Fibroblast of peridontal ligament (primary cell): Measurements from ENCODE around the gene DSG3.
A peak's percentile ranks its signal among the peaks of the same experiment; 100 is the strongest.

ENCODE experiments used
- DNase-seq: peaks from one replicate; pipeline ENCODE4 v3.0.0-alpha.2; 2010; ENCODE audit errors: extremely low read depth

Gene DSG3

DNA sequence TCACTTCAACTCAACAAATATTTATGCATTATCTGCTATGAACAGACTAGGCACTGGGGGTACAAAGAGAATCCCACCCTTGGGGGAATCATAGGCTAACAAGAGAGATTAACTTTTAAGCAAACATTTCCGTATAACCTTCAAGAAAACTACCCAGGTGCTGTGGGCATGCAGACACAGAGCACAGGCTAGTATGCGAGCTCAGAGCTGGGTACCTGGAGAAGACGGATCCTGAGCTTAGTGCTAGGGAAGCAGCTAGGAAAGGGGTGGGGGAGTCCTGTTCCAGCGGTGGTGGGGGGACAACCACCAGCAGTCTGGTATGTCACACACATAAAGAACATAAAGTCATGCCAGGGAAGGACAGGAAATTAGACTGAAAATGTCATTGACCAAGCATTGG, 17.5 kb upstream of the DSG3 start:
- no peak for DNase-seq

DNA sequence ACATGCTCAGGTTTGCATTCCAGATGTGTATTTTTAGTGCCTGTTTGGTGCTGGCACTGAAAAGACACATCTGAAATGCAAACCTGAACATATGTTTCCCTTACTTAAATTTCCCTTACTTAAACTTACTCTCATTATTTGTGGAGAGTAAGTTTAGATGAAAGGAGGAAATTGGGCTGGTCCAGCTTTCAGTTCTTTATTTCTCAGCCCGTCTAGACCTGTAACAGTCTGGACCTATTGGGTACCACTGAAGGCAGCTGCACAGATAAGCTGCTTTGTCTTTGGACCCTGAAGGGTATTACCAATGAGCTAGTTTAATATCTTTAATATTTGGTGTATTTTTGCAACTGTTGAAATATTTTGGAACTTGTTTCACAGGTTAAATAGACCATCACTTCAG, 17.0 kb upstream of the DSG3 start:
- DNase-seq: no peak

DNA sequence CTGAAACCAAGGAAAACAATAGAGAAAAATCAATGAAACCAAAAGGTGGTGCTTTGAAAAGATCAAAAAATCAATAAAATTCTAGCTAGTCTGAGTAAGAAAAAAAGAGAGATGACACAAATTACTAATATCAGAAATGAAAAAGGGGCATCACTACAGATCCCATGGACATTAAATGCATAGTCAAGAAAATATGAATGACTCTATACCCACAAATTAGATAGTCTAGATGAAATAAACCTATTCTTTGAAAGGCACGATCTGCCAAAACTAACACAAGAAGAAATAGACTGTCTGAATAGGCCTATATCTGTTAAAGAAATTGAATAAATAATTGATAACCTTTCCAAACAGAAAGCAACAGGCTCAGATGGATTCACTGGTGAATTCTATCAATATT, 15.2 kb upstream of the DSG3 start:
- DNase-seq: no peak

DNA sequence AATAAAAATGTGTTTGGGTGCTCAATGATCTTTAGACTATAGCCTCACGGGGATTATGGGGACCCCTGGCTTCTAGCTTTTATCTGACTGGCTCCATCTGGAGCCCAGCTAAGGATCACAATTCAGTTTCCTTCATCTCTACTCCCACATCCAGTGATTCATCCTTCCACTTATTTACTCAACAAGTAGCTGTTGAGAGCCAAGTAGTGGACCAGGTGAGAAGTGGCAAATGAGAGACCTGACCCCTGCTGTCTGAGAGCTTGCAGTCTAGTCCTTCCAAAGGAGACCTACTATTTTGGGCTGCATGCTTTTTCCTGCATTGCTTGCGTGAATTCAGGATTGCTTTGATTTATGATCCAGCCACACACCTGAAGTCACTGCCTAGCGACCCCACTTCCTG, 10.7 kb upstream of the DSG3 start:
- no peak for DNase-seq

DNA sequence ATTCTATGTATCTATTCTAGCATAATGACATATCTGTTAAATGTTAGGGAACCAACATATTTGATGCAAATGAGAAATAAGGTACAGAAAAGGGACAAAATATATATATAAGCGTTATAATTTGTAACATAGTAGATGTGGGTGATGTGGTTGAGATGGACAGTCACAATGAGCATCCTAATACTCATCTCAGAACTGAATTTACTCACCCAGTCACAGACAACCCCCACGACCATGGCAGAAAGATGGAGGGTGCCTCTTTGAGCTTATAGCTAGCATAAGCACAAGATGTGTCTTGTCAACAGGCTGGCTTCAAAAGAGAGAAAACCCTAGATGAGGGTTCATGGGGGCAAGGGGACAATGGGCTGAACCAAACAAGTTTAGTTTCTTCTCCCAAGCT, 9.1 kb upstream of the DSG3 start:
- no peak for DNase-seq

DNA sequence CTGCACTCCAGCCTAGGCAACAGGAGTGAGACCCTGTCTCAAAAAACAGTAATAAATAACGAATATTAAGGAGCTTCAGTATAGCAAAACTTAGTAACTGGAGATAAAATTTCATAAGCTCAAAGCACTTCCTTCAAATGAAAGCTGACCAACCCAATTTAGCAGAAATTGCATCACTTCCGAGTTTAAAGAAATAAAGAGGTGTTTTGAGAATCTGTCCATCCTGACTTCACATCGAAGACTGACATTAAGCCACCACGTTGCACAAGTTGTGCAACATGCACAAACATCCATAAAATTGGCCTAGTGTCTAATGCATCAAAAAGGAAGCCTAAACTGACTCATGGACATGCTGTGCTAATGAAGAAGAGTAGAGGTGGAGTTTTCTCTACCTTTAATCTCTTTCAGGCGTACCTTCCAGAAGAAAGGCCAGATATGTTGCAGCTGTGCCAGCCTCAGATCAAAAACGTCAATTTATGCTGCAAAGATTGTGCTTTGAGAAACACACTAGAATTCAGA, 7.7 kb upstream of the DSG3 start:
- no peak for DNase-seq

DNA sequence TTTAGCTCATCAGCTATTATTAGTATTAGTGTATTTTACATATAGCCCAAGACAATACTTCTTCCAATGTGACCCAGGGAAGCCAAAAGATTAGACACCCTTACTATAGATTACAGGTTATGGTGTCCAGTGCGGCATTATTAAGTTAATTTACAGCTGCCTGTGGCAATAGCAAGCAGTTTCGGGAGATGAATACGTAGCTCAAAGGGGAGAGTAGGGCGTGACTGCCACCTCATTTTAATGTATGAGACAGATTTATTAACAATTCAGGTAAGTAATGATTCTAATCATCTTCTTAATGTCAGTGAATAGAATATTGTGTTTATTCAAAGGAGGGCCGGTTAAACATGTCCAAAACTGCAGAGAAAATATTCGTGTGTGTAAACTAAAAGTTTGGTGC, 6.8 kb upstream of the DSG3 start:
- DNase-seq: no peak

DNA sequence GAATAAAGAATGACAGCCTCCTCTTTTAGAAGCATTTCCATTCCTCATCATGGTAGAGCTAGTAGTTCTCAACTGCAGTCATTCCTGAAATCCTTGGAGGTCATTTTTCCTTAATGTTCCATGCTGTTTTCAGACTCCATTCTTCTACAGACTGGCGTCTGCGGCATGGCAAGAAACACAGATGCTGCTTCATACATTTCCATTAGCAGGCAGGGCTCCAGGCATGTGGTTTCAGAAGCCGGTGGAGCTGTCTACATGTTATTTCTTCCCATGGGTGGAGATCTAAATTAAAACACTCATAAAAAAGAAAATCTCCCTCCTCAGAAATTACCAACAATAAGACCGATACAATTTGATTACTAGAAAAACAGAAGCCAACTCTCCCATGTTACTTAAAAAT, 6.0 kb upstream of the DSG3 start:
- no peak for DNase-seq

DNA sequence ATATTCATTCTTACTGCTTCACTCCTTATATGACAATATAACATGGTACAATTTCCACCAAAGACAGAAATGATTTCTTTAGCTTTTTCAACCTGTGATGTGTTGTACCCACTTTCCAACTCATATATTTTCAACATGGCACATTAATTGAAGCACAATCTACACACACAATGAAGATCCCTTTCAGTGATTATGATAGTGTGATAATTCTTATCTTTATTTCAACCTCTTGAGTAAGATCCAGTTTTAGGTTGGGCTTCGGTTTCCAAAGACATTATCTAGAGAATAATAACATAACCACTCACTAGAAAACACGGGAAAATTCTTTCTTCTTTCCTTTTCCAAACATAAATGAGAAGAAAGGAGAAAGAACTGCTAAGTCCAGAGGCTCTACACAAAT, 3.4 kb upstream of the DSG3 start:
- no peak for DNase-seq

DNA sequence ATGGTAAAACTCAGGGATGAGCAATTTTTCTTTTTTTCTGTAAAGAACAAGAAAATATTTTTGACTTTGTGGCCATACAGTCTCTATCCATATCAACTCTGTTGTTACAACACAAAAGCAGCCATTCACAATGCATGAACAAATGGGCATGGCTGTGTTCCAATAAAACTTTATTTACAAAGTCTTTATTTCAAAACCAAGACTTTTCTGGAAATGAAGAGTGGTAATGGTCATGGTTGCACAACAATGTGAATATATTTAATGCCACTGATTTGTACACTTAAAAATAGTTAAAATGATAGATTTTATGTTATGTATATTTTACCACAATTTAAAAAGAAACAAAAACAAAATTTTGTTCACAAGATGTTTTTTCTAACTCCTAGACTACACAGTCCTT, 1.6 kb upstream of the DSG3 start:
- no peak for DNase-seq

DNA sequence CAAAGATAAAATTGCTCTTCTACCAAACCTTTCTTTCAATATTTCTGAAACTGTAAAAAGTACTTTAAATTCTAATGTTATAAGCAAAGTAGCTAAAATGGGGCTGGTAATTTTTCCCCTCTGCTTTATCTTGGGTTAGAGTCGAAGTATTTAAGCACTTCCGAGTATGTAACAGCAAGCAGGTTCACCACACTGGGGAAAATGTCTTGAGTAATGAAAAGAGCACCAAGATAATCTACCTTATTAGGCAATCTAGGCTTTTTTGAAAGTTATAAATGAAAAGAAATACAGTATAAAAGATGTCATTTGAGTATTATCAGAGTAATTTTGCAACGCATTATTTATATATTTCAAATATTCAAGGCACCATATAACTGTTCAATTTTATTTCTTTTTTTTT, 687 bp upstream of the DSG3 start:
- DNase-seq: no peak

DNA sequence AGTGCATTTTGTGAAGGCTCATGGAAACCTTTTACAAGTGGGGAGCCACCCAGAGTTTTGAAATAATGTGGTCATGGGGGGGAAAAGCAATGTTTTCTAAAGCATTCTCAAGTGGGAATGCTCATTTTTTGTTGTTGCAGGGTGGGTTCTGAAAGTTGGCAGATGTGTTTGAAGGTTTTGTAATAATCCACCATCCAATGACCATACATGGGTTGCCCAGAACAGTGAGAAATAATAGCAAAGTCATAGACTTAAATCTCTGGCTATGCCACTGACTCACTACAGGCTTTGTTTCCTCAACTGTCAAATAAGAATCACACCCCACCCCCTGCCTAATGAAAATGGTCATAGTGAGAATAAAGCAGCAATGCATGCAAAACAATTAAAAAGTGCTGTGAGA, 2.9 kb downstream of the DSG3 start:
- no peak for DNase-seq

DNA sequence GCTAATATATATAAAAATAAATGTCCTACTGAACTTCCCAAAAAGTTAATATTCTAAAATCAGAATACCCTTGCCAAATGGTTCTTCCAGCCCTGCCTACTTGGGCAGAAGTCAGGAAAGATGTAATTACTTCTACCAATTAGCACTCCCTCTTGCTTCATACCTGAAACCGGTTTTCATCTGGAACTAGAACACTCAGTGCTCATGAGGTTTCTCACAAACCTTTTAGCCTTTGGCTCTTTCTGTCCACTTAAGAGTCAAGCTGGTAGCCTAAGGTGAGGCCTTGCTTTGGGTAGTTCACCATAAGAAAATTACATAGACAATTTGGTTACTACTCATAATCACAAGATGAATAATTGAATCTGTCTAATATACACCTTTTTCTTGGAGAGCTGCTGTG, 4.1 kb downstream of the DSG3 start:
- no peak for DNase-seq

DNA sequence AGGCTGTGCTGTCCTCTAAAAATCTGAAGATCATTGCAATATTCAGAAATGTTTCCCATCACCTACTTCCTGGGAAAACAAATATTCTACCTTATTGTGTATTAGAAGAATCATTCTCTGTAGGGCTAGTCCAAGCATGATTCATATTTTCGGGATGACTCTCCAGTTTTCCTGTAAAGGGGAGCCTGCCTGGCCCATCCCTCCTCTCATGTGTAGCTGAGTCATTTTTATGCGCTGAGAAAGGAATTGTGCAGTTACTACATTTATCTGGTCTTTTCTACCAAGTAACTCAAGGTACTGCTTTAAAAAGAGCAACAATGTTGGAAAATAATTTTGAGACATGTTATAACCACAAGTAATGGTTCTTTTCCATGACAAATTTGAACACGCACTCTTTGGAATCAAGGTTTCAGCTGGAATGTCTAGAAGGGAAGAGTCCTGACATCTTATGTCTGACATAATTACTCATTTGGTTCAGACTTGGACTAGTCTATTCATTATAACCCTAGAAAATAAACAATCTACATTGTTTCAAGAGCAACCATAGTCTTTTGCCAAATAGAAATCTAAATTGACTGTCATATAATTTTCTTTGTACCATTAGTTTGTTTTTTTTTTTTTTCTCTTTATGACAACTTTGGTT, 6.6 kb downstream of the DSG3 start:
- DNase-seq: no peak

DNA sequence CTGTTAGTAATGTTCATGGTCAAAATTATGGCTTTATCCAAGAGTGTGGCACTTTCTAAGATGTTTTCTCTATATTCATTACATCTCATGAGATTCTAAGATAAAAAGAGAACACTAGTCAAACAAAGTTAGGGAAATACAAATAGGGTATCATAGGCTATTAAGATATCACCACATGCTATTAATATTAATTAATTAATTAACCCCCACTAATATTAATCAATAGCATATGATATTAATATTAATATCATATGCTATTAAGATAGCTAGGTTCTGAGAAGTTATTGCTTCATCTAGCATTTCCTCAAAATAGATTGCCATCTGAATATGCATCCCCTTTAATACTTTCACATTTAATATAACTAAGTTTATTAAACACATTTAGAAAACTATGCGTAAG, 22.1 kb downstream of the DSG3 start:
- no peak for DNase-seq

DNA sequence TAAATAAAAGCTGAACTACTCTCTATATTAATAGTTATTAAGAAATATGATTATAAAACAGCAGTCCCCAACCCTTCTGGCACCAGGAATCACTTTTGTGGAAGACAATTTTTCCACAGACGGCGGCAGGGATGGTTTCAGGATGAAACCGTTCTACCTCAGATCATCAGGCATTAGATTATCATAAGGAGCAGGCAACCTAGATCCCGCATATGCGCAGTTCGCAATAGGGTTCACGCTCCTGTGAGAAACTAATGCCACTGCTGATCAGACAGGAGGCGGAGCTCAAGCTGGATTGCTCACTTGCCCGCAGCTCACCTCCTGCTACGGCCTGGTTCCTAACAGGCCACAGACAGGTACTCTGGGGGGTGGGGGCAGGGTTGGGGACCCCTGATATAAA, 31.1 kb downstream of the DSG3 start:
- no peak for DNase-seq

DNA sequence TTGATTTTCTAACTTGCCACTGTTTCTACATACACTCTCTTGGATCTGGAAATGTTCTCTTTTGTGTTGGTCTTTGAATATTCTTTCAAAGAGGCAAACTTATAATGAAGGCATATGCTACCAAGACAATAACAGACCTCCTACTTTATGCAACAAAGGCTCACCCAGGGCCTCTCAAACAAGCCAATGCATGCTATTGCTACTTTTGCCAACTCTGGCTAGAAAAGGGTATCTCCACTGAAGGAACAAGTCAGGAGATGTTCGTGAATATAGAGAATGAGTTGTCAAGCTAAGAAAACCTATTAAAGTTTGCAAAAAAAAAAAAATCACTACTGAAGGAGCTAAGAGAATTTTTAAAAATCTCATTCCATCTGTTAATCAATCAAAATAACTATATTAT, 34.5 kb downstream of the DSG3 start:
- DNase-seq: no peak

DNA sequence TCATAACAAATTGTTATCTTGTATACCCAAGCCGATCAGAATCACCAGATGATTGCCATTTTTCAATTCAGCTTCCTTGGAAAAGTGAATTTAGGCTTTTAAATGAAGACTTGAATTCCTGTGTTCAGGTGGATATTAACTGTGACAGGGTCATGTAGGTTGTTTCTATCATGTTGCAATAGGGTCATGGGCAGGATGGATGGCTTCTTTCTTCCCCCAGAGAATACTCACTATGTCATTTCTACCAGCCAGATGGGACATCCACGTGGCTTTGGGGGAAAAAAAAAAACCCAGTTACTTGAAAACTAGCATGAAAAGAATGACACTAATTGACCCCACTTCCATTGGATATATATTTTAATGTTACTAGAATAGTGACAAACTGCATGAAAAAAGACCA, 35.9 kb downstream of the DSG3 start:
- no peak for DNase-seq

DNA sequence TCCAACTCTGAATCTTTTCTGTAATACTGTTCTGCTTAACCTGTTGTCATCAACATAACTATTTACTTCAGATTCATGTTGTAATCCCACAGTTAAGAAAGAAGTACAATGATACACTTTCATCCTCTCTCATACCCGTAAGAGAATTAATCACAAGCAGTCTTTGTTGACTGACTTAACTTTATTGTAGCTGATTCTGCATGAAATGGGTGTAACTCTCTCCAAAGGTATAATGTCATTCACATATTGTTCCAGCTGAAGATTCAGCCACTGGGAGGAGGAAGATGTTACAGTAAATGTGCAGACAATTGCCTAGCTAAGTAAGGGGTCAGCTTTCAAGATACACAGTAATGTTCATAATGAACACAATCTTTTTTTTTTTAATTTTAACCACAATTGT, 36.9 kb downstream of the DSG3 start:
- DNase-seq: no peak

DNA sequence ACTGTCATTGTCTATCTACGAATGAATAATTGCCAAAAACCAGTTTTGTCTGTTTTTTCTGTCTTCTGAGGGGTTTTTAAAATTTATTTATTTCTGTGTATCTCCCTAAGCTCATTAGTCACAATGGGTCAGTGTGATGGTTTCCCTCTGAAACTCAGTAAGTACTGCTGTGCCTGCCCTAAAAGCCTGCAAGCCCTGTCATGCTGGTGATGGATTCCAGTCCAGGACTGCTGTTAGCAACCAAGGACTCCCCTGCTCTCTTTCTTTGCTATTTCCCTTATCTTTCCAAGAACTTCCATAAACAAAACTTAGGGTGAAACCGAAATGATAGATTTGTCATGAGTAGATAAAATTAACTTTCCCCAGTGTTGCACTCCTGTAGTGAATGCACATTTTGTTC, 38.6 kb downstream of the DSG3 start:
- no peak for DNase-seq

DNA sequence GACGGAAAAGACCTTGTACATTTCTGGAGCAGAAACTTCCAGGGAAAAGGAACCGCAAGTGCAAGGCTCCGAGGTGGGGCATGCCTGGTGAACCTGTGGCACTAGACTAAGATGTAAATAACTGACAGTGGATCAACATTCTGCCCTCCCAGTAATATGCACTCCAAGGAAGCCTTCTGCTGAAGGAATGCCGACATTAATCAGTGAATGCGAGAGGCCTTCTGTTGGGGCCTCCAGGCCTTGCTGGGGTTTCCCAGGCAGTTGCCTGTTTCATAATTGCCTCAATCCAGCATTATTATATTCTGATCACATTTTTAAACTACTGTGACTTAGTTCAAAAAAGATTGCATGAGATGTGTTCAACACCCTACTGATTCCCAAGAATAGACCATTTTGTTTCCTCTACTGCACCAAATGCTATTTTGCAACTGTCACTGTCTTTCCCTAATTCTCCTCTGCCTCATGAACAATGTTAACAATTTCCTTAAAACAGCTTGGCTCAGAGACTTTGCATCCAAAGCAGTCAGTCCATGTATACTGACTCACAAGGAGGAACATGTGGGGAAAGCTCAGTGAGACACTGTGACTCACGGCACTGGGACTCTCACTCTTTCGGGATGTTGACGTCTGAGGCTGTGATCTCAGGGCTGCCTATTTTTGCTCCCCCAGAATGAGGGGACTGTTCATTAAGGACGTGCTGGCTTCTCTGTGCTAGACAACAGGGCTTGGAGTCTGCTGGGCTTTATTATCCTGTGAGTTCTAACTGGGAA, 39.9 kb downstream of the DSG3 start:
- peak; percentile 2 for DNase-seq

DNA sequence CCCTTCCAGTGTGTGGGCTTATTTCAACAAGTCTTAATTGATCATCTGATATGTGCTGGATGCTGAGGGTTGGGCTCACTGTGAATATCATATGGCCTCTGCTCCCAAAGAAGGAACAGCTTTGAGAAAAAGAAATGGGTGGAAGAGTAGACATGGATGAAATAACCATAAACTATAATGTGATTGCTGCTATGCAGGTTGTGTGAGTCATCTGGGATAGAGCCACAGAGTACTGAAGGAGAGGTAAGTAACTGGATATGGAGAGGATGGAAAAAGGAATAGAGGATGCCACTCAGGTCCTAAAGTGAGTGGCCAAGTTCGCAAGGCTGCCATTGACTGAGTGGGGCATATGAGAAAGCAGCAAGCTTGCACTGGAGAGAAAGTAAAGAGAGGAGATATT, 41.8 kb downstream of the DSG3 start:
- no peak for DNase-seq

DNA sequence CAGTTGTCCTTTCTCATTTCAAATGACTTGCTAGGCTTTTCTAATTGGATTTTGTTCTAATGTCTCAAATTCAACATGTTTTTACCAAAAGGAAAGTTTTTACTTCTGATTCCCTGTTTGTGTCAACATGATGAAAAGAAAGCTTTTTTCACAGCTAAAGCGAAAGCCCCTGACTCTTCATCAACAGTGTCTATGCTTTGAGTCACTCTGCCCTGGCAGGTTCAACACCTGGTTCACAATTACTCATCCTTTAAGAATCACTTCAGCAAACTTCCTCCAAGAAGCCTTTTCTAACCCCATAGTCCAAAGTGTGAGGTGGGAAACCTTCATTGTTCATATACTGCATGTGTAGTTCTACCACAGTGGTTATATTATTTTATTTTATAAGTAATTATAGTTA, 42.8 kb downstream of the DSG3 start:
- DNase-seq: no peak

DNA sequence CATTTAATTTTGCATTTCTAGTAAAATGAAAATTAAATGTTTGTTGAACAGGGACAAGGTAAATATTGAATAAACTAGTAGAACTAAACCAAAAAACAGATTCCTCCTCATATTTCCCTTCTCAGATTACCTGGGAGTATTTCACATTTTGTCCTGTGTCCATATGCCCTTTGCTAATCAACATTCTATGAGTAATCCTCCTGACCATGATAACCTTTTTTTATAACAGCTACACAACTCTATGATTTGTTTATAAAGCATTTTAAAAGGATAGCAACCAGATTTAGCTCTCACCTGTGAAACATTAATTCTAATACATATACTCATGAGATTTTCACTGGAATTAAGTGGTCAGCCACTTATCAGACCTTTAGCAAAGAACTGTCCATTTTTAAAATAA, 43.3 kb downstream of the DSG3 start:
- DNase-seq: no peak
